ENCODE measurements around the gene TSPAN4.

TSPAN4 gene

GRCh38 chr11:883527-883926 lies 40.9 kb downstream of the TSPAN4 start:
- Histone ChIP-seq H3K4me1 (ENCODE audit: control insufficient read depth, insufficient read depth, low read length) (no peaks in the 10 kb centered on the region), H3K27ac (ENCODE audit: low read length) (no peak overlapping the region), H3K9ac (ENCODE audit: low read length in 2 of 2) (no peak overlapping the region), H3K36me3 (ENCODE audit: control insufficient read depth in 2 of 2, insufficient read depth in 2 of 2, low read length in 2 of 2) (peaks cover 0 to 9% of the 10 kb centered on the region in 2 donors), H3K9me3 (ENCODE audit: control insufficient read depth in 2 of 2, low read length in 2 of 2) (no peaks in the 10 kb centered on the region), H3K27me3 (ENCODE audit: control insufficient read depth in 1 of 2, insufficient read depth in 2 of 2, low read length in 2 of 2) (no peaks in the 10 kb centered on the region), H3K4me3 (ENCODE audit: low read length in 2 of 2) (no peak overlapping the region)

GRCh38 chr11:884578-885070 lies 42.0 kb downstream of the TSPAN4 start:
- Histone ChIP-seq H3K27me3 (ENCODE audit: control insufficient read depth in 1 of 2, insufficient read depth in 2 of 2, low read length in 2 of 2) (no peaks in the 10 kb centered on the region), H3K9me3 (ENCODE audit: control insufficient read depth in 2 of 2, low read length in 2 of 2) (no peaks in the 10 kb centered on the region), H3K9ac (ENCODE audit: low read length in 2 of 2) (no peak overlapping the region), H3K27ac (ENCODE audit: low read length) (no peak overlapping the region), H3K4me3 (ENCODE audit: low read length in 2 of 2) (no peak overlapping the region), H3K4me1 (ENCODE audit: control insufficient read depth, insufficient read depth, low read length) (no peaks in the 10 kb centered on the region), H3K36me3 (ENCODE audit: control insufficient read depth in 2 of 2, insufficient read depth in 2 of 2, low read length in 2 of 2) (peaks cover 0 to 9% of the 10 kb centered on the region in 2 donors)

- Histone ChIP-seq H3K4me1 (ENCODE audit: control insufficient read depth, insufficient read depth, low read length) (no peaks in the 10 kb centered on the region), H3K27me3 (ENCODE audit: control insufficient read depth in 1 of 2, insufficient read depth in 2 of 2, low read length in 2 of 2) (no peaks in the 10 kb centered on the region), H3K4me3 (ENCODE audit: low read length in 2 of 2) (no peak overlapping the region), H3K9ac (ENCODE audit: low read length in 2 of 2) (no peak overlapping the region), H3K36me3 (ENCODE audit: control insufficient read depth in 2 of 2, insufficient read depth in 2 of 2, low read length in 2 of 2) (peaks cover 0 to 8% of the 10 kb centered on the region in 2 donors), H3K27ac (ENCODE audit: low read length) (no peak overlapping the region), H3K9me3 (ENCODE audit: control insufficient read depth in 2 of 2, low read length in 2 of 2) (no peaks in the 10 kb centered on the region)
These were observed 43.9 kb downstream of the TSPAN4 start for GRCh38 chr11:886568-886967.

- Histone ChIP-seq H3K36me3 (ENCODE audit: control insufficient read depth in 2 of 2, insufficient read depth in 2 of 2, low read length in 2 of 2) (peaks cover 0 to 8% of the 10 kb centered on the region in 2 donors), H3K9ac (ENCODE audit: low read length in 2 of 2) (no peak overlapping the region), H3K27ac (ENCODE audit: low read length) (no peak overlapping the region)
These were observed 44.9 kb downstream of the TSPAN4 start for GRCh38 chr11:887589-887988.

GRCh38 chr11:888310-889212 lies 45.9 kb downstream of the TSPAN4 start:
- Histone ChIP-seq H3K4me3 (ENCODE audit: low read length in 2 of 2) (no peak overlapping the region), H3K4me1 (ENCODE audit: control insufficient read depth, insufficient read depth, low read length) (no peaks in the 10 kb centered on the region), H3K9me3 (ENCODE audit: control insufficient read depth in 2 of 2, low read length in 2 of 2) (no peaks in the 10 kb centered on the region), H3K9ac (ENCODE audit: low read length in 2 of 2) (no peak overlapping the region), H3K27me3 (ENCODE audit: control insufficient read depth in 1 of 2, insufficient read depth in 2 of 2, low read length in 2 of 2) (no peaks in the 10 kb centered on the region), H3K27ac (ENCODE audit: low read length) (no peak overlapping the region), H3K36me3 (ENCODE audit: control insufficient read depth in 2 of 2, insufficient read depth in 2 of 2, low read length in 2 of 2) (peaks cover 0 to 8% of the 10 kb centered on the region in 2 donors)

More at GRCh38 chr11:887589-887988, 44.9 kb downstream of the TSPAN4 start:
- Histone ChIP-seq H3K4me1 (ENCODE audit: control insufficient read depth, insufficient read depth, low read length) (no peaks in the 10 kb centered on the region), H3K4me3 (ENCODE audit: low read length in 2 of 2) (no peak overlapping the region), H3K9me3 (ENCODE audit: control insufficient read depth in 2 of 2, low read length in 2 of 2) (no peaks in the 10 kb centered on the region), H3K27me3 (ENCODE audit: control insufficient read depth in 1 of 2, insufficient read depth in 2 of 2, low read length in 2 of 2) (no peaks in the 10 kb centered on the region)

GRCh38 chr11:889257-889656 lies 46.6 kb downstream of the TSPAN4 start:
- Histone ChIP-seq H3K9ac (ENCODE audit: low read length in 2 of 2) (no peak overlapping the region), H3K4me3 (ENCODE audit: low read length in 2 of 2) (no peak overlapping the region), H3K27me3 (ENCODE audit: control insufficient read depth in 1 of 2, insufficient read depth in 2 of 2, low read length in 2 of 2) (no peaks in the 10 kb centered on the region), H3K27ac (ENCODE audit: low read length) (no peak overlapping the region), H3K36me3 (ENCODE audit: control insufficient read depth in 2 of 2, insufficient read depth in 2 of 2, low read length in 2 of 2) (peaks cover 0 to 8% of the 10 kb centered on the region in 2 donors), H3K9me3 (ENCODE audit: control insufficient read depth in 2 of 2, low read length in 2 of 2) (no peaks in the 10 kb centered on the region), H3K4me1 (ENCODE audit: control insufficient read depth, insufficient read depth, low read length) (no peaks in the 10 kb centered on the region)

- no peak overlapping the region for H3K4me3 ChIP-seq (ENCODE audit: low read length in 2 of 2)
- H3K27ac ChIP-seq (ENCODE audit: low read length) = no peak overlapping the region
- H3K9me3 ChIP-seq (ENCODE audit: control insufficient read depth in 2 of 2, low read length in 2 of 2) = no peaks in the 10 kb centered on the region
- no peaks in the 10 kb centered on the region for H3K4me1 ChIP-seq (ENCODE audit: control insufficient read depth, insufficient read depth, low read length)
- H3K27me3 ChIP-seq (ENCODE audit: control insufficient read depth in 1 of 2, insufficient read depth in 2 of 2, low read length in 2 of 2) = no peaks in the 10 kb centered on the region
- no peak overlapping the region for H3K9ac ChIP-seq (ENCODE audit: low read length in 2 of 2)
- peaks cover 0 to 8% of the 10 kb centered on the region in 2 donors for H3K36me3 ChIP-seq (ENCODE audit: control insufficient read depth in 2 of 2, insufficient read depth in 2 of 2, low read length in 2 of 2)
These were observed 47.2 kb downstream of the TSPAN4 start for GRCh38 chr11:889687-890475.

- Histone ChIP-seq H3K9me3 (ENCODE audit: control insufficient read depth in 2 of 2, low read length in 2 of 2) (no peaks in the 10 kb centered on the region), H3K36me3 (ENCODE audit: control insufficient read depth in 2 of 2, insufficient read depth in 2 of 2, low read length in 2 of 2) (peaks cover 0 to 8% of the 10 kb centered on the region in 2 donors), H3K4me3 (ENCODE audit: low read length in 2 of 2) (no peak overlapping the region), H3K27ac (ENCODE audit: low read length) (no peak overlapping the region), H3K4me1 (ENCODE audit: control insufficient read depth, insufficient read depth, low read length) (no peaks in the 10 kb centered on the region), H3K27me3 (ENCODE audit: control insufficient read depth in 1 of 2, insufficient read depth in 2 of 2, low read length in 2 of 2) (no peaks in the 10 kb centered on the region), H3K9ac (ENCODE audit: low read length in 2 of 2) (no peak overlapping the region)
These were observed 48.3 kb downstream of the TSPAN4 start for GRCh38 chr11:890794-891540.

- H3K27me3 ChIP-seq (ENCODE audit: control insufficient read depth in 1 of 2, insufficient read depth in 2 of 2, low read length in 2 of 2) = no peaks in the 10 kb centered on the region
- no peak overlapping the region for H3K4me3 ChIP-seq (ENCODE audit: low read length in 2 of 2)
- no peaks in the 10 kb centered on the region for H3K36me3 ChIP-seq (ENCODE audit: control insufficient read depth in 2 of 2, insufficient read depth in 2 of 2, low read length in 2 of 2)
- H3K9me3 ChIP-seq (ENCODE audit: control insufficient read depth in 2 of 2, low read length in 2 of 2) = no peaks in the 10 kb centered on the region
- no peak overlapping the region for H3K9ac ChIP-seq (ENCODE audit: low read length in 2 of 2)
- peaks cover 8% of the 10 kb centered on the region for H3K4me1 ChIP-seq (ENCODE audit: control insufficient read depth, insufficient read depth, low read length)
- no peak overlapping the region for H3K27ac ChIP-seq (ENCODE audit: low read length)
These were observed 50.5 kb downstream of the TSPAN4 start for GRCh38 chr11:893008-893654.

All from stomach smooth muscle (tissue), 2 donors.